Mucosa of stomach (tissue), 1 donor: ENCODE results near the gene CYTH2.
"Not testable (repeated sequence)": the region's sequence is repeated elsewhere in the genome, so short reads cannot be mapped to it uniquely, and the experiment has no call there.

Experiments
- H3K27me3 ChIP-seq: one replicate; pipeline ENCODE4 v1.7.0; 2013; ENCODE audit warnings: mild to moderate bottlenecking, low read length; ENCODE audit not compliant: control insufficient read depth, insufficient read depth
- H3K36me3 ChIP-seq: one replicate; pipeline ENCODE4 v1.7.0; 2013; ENCODE audit warnings: low read length; ENCODE audit not compliant: control insufficient read depth, insufficient read depth
- H3K4me1 ChIP-seq: one replicate; pipeline ENCODE4 v1.7.0; 2013; ENCODE audit warnings: mild to moderate bottlenecking, low read length; ENCODE audit not compliant: control insufficient read depth, insufficient read depth
- H3K4me3 ChIP-seq: one replicate; pipeline ENCODE4 v1.7.0; 2013; ENCODE audit warnings: low read length
- H3K9ac ChIP-seq: one replicate; pipeline ENCODE4 v1.7.0; 2013; ENCODE audit warnings: mild to moderate bottlenecking, low read length, moderate library complexity
- H3K9me3 ChIP-seq: one replicate; pipeline ENCODE4 v1.7.0; 2013; ENCODE audit warnings: mild to moderate bottlenecking, low read length, moderate library complexity; ENCODE audit not compliant: control insufficient read depth
- donor health status: Pancreatic carcinoma.

The CYTH2 gene

DNA sequence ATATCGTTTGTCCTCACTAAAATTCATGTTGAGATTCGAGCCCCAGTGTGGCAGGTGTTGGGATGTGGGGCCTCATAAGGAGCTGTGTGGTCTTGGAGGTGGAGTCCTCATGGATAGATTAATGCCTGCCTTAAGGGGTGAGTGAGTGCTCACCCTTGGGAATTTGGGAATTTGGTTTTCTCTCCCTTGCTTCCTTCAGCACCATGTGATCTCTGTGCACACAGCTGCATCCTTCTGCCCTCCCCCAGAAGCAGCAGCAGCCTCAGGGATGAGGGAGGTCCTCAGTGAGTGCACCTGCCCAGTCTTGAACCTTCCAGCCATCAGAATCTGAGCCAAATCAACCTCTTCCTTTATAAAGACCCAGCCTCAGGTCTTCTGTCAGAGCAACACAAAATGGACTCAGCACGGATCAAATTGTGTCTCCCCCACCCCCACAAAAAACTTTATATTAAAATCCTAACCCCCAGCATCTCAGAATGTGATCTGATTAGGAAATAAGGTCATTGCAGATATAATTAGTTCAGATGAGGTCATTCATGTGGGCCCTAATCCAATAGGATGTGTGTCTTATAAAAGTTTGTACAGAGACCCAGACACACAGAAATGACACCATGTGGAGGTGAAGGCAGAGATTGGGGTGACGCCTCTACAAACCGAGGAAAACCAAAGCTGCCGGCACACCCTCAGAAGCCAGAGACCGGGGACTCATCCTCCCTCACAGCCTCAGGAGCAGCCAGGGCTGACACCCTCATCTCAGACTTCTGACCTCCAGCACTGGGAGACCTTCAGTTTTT is 12.9 kb downstream of the CYTH2 start:
- Histone ChIP-seq H3K27me3 (no peaks in the 10 kb centered on the region), H3K36me3 (no peaks in the 10 kb centered on the region), H3K4me3 (no peak overlapping the region), H3K9ac (no peak overlapping the region), H3K4me1 (peaks cover 16% of the 10 kb centered on the region), H3K9me3 (no peaks in the 10 kb centered on the region)

DNA sequence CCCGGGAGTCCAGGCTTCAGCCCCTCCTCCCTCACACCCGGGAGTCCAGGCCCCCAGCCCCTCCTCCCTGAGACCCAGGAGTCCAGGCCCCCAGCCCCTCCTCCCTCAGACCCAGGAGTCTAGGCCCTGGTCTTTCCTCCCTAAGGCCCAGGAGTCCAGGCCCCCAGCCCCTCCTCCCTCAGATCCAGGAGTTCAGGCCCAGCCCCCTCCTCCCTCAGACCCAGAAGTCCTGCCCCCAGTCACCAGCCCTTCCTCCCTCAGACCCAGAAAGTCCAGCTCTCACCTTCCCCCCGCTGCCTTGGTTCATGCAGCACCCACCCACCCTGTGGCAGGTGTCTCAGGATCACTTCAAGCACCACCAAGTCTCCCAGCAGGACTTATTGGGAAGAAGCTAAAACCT is 14.1 kb downstream of the CYTH2 start:
- Histone ChIP-seq H3K9me3 (no peaks in the 10 kb centered on the region), H3K4me1 (peaks cover 28% of the 10 kb centered on the region), H3K27me3 (no peaks in the 10 kb centered on the region), H3K4me3 (no peak overlapping the region), H3K9ac (no peak overlapping the region), H3K36me3 (no peaks in the 10 kb centered on the region)

- Histone ChIP-seq H3K4me3 (no peak overlapping the region), H3K9me3 (no peaks in the 10 kb centered on the region), H3K4me1 (peaks cover 38% of the 10 kb centered on the region), H3K27me3 (no peaks in the 10 kb centered on the region), H3K36me3 (no peaks in the 10 kb centered on the region), H3K9ac (no peak overlapping the region)
These were observed 15.2 kb downstream of the CYTH2 start for GRCh38 chr19:48484247-48484893.

GRCh38 chr19:48484931-48485612 is 15.9 kb downstream of the CYTH2 start:
- Histone ChIP-seq H3K4me1 (peaks cover 37% of the 10 kb centered on the region), H3K36me3 (no peaks in the 10 kb centered on the region), H3K9ac (no peak overlapping the region), H3K27me3 (no peaks in the 10 kb centered on the region), H3K9me3 (no peaks in the 10 kb centered on the region), H3K4me3 (no peak overlapping the region)

DNA sequence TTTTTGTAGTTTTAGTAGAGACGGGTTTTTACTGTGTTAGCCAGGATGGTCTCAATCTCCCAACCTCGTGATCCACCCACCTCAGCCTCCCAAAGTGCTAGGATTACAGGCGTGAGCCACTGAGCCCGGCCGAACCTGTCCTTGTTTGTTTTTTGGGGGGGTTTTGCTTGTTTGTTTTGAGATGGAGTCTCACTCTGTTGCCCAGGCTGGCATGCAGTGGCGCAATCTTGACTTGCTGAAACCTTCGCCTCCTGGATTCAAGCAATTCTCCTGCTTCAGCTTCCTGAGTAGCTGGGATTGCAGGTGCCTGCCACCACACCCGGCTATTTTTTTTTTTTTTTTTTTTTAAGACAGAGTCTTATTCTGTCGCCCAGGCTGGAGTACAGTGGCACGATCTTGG is 17.5 kb downstream of the CYTH2 start:
- peaks cover 38% of the 10 kb centered on the region for H3K4me1 ChIP-seq
- not testable (repeated sequence) for H3K9me3 ChIP-seq, H3K4me3 ChIP-seq, H3K36me3 ChIP-seq, H3K9ac ChIP-seq, H3K27me3 ChIP-seq

DNA sequence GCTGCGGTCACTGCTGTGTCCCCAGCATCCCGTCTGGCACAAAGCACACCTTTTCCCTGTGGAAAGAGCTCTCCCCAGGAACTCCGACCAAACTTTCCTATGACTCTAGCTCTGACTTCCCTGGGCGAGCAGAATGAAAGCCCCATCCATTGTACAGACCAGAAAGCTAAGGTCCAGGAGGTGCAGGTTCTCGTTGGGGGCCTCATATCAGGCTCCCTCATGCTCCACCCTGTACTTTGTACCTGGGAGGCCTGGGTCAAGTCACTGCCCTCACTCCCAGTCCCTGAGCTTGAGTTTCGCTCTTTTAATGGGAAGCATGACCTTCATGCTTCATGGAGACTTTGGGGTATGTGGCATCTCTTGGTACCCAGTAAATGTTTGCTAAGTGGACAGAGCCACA is 18.4 kb downstream of the CYTH2 start:
- Histone ChIP-seq H3K9ac (peak overlapping the region; percentile 30), H3K36me3 (no peaks in the 10 kb centered on the region), H3K4me1 (peaks cover 43% of the 10 kb centered on the region), H3K9me3 (no peaks in the 10 kb centered on the region), H3K27me3 (no peaks in the 10 kb centered on the region), H3K4me3 (peak overlapping the region; percentile 6)

- no peaks in the 10 kb centered on the region for H3K36me3 ChIP-seq
- peaks cover 44% of the 10 kb centered on the region for H3K4me1 ChIP-seq
- peak overlapping the region; percentile 6 for H3K4me3 ChIP-seq
- H3K9me3 ChIP-seq = no peaks in the 10 kb centered on the region
- peak overlapping the region; percentile 30 for H3K9ac ChIP-seq
- H3K27me3 ChIP-seq = no peaks in the 10 kb centered on the region
These were observed 18.8 kb downstream of the CYTH2 start for GRCh38 chr19:48487948-48488347.

- peaks cover 44% of the 10 kb centered on the region for H3K4me1 ChIP-seq
- H3K27me3 ChIP-seq = not testable (repeated sequence)
- H3K9ac ChIP-seq = peak overlapping the region; percentile 28
These were observed 19.3 kb downstream of the CYTH2 start for GRCh38 chr19:48488478-48488877.

DNA sequence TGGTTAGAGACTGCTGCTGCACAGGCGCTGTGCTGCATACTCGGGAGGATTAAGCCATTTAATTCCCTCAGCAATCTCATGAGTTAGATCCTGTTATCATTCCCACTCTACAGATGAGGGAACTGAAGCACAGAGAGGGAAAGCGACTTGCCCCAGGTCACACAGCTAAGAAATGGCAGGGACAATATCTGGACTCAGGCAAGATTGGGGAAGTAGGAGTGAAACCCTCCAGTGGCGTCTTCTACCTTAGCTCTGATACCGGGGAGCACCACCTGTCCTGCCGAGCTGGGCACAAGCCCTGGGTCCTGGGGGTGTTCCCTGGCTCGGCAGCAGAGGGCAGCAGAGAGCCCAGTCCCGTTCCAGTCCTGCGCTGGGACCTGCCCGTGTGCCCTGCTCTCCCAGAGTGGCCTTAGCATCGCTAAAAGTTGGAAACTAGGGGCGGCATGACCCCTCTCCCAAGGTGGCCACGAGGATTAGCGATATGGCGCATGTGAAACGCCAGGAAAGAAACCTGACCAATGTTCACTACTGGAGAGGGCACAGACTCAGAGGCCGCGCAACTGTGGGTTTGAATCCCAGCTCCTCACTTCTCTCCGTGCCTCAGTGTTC is 20.5 kb downstream of the CYTH2 start:
- H3K36me3 ChIP-seq = no peaks in the 10 kb centered on the region
- no peak overlapping the region for H3K9ac ChIP-seq
- no peaks in the 10 kb centered on the region for H3K27me3 ChIP-seq
- H3K4me3 ChIP-seq = no peak overlapping the region
- H3K4me1 ChIP-seq = peaks cover 51% of the 10 kb centered on the region
- H3K9me3 ChIP-seq = no peaks in the 10 kb centered on the region

More at GRCh38 chr19:48488478-48488877, 19.3 kb downstream of the CYTH2 start:
- peak overlapping the region; percentile 6 for H3K4me3 ChIP-seq
- not testable (repeated sequence) for H3K36me3 ChIP-seq, H3K9me3 ChIP-seq

DNA sequence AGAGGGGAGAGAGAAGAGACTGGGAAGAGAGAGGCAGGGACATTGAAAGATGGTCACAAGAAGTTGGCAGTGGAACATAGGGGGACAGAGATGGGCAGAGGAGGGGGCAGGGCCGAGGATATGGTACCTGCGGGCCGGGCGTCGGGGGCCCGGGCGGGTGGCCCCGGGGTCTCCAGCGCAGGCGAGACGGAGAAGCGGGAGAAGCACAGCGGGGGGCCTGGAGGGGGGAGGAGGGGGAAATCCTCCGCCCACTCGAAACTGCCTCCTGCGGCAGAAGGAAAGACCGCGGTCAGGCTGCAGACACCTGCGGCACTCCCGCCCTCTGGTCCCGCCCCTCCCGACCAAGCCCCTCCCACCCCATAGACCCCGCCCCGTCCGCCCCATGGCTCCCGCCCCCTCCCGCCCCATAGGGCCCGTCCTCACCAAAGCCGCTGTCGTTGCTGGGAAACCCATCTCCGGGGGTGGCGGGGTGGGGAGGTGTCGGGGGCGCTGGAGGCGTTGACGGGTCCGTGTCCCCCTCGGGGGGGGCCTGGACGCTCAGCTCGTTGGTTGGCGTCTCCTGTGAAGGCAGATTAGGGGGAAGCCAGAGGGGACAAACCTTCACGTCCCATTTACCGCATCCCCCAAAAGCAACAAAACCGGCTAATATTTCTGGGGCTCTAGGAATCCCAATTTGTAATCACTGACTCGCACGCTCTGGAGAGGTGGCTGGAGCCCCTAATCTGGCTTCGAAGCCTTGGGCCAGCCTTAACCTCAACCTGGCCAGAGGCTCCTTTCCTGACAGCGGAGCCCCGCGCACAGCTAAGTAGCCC is 22.0 kb downstream of the CYTH2 start:
- no peaks in the 10 kb centered on the region for H3K9me3 ChIP-seq
- no peaks in the 10 kb centered on the region for H3K27me3 ChIP-seq
- no peak overlapping the region for H3K4me3 ChIP-seq
- peaks cover 51% of the 10 kb centered on the region for H3K4me1 ChIP-seq
- H3K9ac ChIP-seq = no peak overlapping the region
- no peaks in the 10 kb centered on the region for H3K36me3 ChIP-seq

- Histone ChIP-seq H3K4me3 (no peak overlapping the region), H3K9ac (no peak overlapping the region), H3K4me1 (peaks cover 51% of the 10 kb centered on the region), H3K9me3 (no peaks in the 10 kb centered on the region), H3K27me3 (no peaks in the 10 kb centered on the region), H3K36me3 (no peaks in the 10 kb centered on the region)
These were observed 22.6 kb downstream of the CYTH2 start for GRCh38 chr19:48491793-48492123.
